ENCODE data around the gene HEMGN.
"Not testable (repeated sequence)": the region's sequence is repeated elsewhere in the genome, so short reads cannot be mapped to it uniquely, and the experiment has no call there.

Gene HEMGN

GRCh38 chr9:97962575-97962974 is 24.6 kb upstream of the HEMGN start:
- DNase-seq, result no peak

- no peak for DNase-seq
These were observed 24.2 kb upstream of the HEMGN start for GRCh38 chr9:97962136-97962535.

GRCh38 chr9:97961361-97961760 is 23.4 kb upstream of the HEMGN start:
- DNase-seq, result no peak

- DNase-seq, result not testable (repeated sequence)
These were observed 22.8 kb upstream of the HEMGN start for GRCh38 chr9:97960678-97961328.

GRCh38 chr9:97959585-97959984 is 21.6 kb upstream of the HEMGN start:
- no peak for DNase-seq

DNA sequence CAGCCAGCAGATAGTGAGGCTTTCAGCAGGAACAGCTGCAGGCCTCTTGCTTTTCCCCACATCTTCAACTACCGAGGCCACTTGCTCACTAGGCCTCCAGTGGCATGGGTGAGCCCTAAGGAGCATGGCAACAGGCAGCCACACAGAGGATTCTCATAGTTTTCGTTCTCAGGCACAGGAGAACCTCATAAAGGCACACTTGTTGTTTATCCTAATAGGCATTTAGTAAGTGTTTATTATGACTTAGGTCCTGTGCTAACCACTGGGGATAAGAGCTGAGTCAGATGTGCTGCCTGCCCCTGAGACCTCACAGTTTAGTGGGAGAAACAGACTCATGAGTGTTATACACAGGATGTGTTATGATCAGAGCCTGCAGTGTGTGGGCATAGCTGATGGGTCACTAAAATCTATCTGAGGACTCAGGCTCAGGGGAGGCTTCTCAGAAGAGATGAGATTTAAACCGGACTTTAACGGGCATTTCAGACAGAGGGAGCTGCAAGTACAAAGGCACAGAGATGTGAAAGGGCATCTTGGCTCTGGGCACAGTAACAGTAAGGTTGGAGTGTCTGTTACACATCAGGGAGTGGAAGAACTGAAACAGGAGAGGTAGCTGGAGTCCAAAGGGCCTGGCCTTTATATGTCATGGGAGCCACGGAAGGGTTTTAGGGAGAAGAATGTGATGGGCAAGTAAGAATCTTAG is 21.0 kb upstream of the HEMGN start:
- no peak for DNase-seq

DNA sequence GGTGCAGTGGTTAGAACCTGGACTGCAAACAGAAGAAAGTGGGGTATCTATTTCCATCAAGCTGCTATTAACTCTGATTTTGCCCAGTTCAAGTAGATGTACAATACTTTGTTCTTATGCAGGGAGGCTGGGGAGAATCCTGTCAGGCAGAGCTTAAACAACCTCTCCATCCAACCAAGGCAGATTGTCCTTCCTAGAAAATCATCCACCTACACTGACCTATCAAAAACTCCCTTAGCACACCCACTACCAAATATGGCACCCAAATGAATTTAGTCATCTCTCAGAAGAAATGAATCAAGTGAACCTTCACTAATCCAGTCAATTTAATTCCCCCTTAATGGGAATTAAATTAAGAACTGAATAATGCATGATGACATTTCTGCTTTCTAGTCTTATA is 18.4 kb upstream of the HEMGN start:
- DNase-seq, result no peak

- no peak for DNase-seq
These were observed 16.6 kb upstream of the HEMGN start for GRCh38 chr9:97954550-97954989.

GRCh38 chr9:97950873-97951272 is 12.9 kb upstream of the HEMGN start:
- not testable (repeated sequence) for DNase-seq

- DNase-seq, result not testable (repeated sequence)
These were observed 9.1 kb upstream of the HEMGN start for GRCh38 chr9:97947094-97947493.

DNA sequence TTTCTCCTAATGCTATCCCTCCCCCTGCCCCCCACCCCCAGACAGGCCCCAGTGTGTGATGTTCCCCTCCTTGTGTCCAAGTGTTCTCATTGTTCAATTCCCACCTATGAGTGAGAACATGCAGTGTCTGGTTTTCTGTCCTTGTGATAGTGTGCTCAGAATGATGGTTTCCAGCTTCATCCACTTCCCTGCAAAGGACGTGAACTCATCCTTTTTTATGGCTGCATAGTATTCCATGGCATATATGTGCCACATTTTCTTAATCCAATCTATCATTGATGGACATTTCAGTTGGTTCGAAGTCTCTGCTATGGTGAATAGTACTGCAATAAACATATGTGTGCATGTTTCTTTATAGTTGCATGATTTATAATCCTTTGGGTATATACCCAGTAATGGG is 7.5 kb upstream of the HEMGN start:
- not testable (repeated sequence) for DNase-seq

- no peak for DNase-seq
These were observed 6.6 kb upstream of the HEMGN start for GRCh38 chr9:97944612-97945011.

DNA sequence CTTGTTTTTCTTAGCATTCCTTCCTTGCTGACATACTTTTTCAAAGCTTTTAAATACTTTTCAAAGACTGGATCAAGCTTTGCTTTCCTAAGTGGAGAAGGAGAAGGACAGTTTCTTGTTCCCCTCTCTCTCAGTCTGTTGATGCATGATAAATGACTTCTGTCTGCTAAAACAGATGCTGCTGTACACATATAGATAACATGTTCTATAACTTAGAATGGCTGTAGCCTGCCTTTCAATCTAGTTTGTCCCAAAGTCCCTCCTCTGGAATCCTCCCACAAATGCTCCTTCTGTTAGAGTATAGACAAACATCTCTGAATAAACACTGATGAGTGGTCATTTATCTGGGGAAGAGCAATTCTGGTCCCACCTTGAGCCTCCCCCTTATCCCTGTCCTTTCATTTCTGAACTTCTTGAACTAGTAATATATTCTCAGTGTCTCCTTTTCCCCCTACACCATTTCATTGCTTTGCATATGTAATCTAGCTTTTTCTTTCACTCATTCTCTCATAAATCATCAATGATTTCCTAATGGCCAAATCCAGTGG is 5.4 kb upstream of the HEMGN start:
- DNase-seq, result no peak

- DNase-seq, result no peak
These were observed 3.4 kb upstream of the HEMGN start for GRCh38 chr9:97941323-97941722.

DNA sequence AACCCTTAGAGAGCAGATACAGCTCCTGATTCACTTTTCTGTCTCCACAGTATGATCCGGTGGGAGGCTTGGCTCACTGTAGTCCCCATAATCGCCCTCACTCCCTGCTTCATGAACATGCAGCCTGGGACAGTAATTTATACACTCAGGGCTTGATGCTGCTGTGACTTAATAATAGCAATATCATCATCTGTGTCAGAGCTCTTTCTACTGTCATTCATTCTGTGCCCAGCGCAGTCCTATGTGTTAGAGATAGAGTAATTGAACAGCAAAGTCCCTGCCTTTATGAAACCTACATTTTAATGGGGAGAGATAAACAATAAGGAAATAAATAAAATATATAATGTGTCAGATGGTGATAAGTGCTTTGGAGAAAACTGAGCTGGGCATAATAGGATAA is 2.8 kb upstream of the HEMGN start:
- no peak for DNase-seq

GRCh38 chr9:97940233-97940632 is 2.3 kb upstream of the HEMGN start:
- no peak for DNase-seq

DNA sequence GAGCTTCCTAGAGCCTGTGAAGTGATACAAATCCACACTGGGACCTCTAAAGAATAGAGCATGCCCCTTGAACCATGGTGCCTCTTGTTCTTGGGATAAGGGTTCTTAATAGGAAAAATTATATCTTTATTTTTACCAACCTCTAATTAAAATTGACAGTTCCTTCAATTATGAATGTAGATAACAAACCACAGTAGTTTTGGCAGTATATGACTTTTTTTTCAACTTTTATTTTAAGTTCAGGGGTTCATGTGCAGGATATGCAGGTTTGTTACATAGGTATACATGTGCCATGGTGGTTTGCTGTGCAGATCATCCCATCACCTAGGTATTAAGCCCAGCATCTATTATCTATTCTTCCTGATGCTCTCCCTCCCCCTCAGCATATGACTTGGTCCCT is 974 bp downstream of the HEMGN start:
- DNase-seq, result no peak

DNA sequence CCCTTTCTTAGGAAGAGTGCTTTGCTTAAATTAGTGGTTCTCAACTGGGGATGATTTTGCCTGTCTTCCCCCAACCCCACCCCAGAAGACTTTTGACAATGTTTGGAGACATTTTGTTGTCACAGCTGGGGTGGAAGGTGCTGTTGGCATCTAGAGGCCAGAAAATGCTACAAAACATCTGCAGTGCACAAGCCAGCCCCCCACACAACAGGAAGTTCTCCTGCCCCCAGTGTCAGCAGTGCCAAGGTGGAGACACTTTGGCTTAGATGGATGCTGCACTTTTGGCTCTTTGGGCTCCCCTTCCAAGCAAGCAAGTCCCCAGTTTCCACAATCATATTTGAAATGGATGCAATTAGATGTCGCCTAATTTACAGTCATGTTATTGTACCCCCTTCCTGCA is 2.7 kb downstream of the HEMGN start:
- DNase-seq, result no peak

GRCh38 chr9:97934321-97935115 is 3.5 kb downstream of the HEMGN start:
- DNase-seq, result no peak

- DNase-seq, result no peak
These were observed 4.5 kb downstream of the HEMGN start for GRCh38 chr9:97933297-97933998.

DNA sequence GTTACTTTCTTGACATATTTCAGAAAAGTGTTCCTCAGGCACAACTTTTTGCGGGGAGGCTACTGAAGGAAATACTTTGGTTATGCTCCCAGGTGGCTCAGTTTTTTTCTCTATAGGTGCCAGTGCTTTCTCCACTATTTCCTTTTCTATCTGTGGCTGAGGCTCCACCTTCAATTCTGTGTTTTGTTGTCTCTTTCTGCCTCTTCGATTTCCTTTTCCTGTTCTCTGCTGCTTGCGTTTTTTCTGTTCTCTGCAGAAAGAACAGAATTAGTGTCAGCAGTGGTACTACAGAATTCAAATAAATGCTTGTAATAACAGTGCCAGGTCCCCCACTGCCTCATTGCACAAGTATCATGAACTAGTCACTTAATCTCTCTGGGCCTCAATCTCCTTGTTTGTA is 7.0 kb downstream of the HEMGN start:
- no peak for DNase-seq

- no peak for DNase-seq
These were observed 8.9 kb downstream of the HEMGN start for GRCh38 chr9:97928986-97929604.

All from DMS79 (cell line).